H1 (cell line): ENCODE measurements around the gene UBN1. TPM values are rescaled to one million over a fixed set of nuclear protein-coding genes. Genes with fewer than 3 reads are reported as not detected.

Experiments used
- CTCF ChIA-PET: fragments of 300-600 bp; sonication (Branson Sonifier 250); formaldehyde crosslinking; loops from one replicate; lab custom pipeline; 2021; ENCODE audit not compliant: partially characterized antibody; lab: Charles Lee
- POLR2A ChIA-PET: fragments of 300-600 bp; sonication (Branson Sonifier 250); formaldehyde crosslinking; loops from one replicate; lab custom pipeline; 2021; ENCODE audit warnings: inconsistent platforms; ENCODE audit not compliant: partially characterized antibody; lab: Charles Lee
- DNase-seq, 2 experiments: peaks; one replicate each; pipeline versions ENCODE4 v3.0.0 to v3.0.0-alpha.2; 2010 to 2022; ENCODE audit warnings: low spot score in 2 of 2, low read depth in 1 of 2, mixed read lengths in 1 of 2
- FAIRE-seq: peaks from 2 replicates; lab custom pipeline; 2011; peaks lifted over from hg19 to GRCh38; lab: Jason Lieb, UNC
- H2AFZ ChIP-seq: 2 replicates; pipeline ENCODE4 v1.8.1; 2012; ENCODE audit warnings: low read length, inconsistent platforms
- H2AK5ac ChIP-seq: 2 replicates; pipeline ENCODE4 v1.6.1; 2013; ENCODE audit warnings: low read depth, low read length
- H2BK120ac ChIP-seq: replicated peaks from 2 replicates; pipeline ENCODE3; 2013; ENCODE audit warnings: low read depth, low read length, inconsistent platforms
- H2BK12ac ChIP-seq: 2 replicates; pipeline ENCODE4 v1.6.1; 2013; ENCODE audit warnings: low read depth, low read length
- H2BK15ac ChIP-seq: 2 replicates; pipeline ENCODE4 v1.6.1; 2013; ENCODE audit warnings: low read length
- H2BK20ac ChIP-seq: 2 replicates; pipeline ENCODE4 v1.6.1; 2013; ENCODE audit warnings: low read length
- H2BK5ac ChIP-seq: 2 replicates; pipeline ENCODE4 v1.6.1; 2013; ENCODE audit warnings: low read depth, low read length
- H3K14ac ChIP-seq: 2 replicates; pipeline ENCODE4 v1.6.1; 2013; ENCODE audit warnings: inconsistent platforms; ENCODE audit not compliant: insufficient read length
- H3K18ac ChIP-seq: 2 replicates; pipeline ENCODE4 v1.6.1; 2013; ENCODE audit warnings: low read length; ENCODE audit errors: extremely low read depth
- H3K23ac ChIP-seq: 2 replicates; pipeline ENCODE4 v1.6.1; 2013; ENCODE audit warnings: inconsistent platforms; ENCODE audit not compliant: insufficient read length
- H3K23me2 ChIP-seq: 2 replicates; pipeline ENCODE4 v1.6.1; 2013; ENCODE audit warnings: low read depth, low read length
- H3K27ac ChIP-seq: 2 replicates; pipeline ENCODE4 v1.6.1; 2011; ENCODE audit warnings: low read depth, low read length, inconsistent platforms
- H3K27me3 ChIP-seq, 4 experiments: replicated peaks in 1 of 4; 1 replicate in 1 of 4; 2 replicates in 3 of 4; pipeline versions ENCODE4 v1.6.1 to v1.8.1; 2011 to 2013; ENCODE audit warnings: low read length in 3 of 4, mild to moderate bottlenecking in 3 of 4, inconsistent platforms in 2 of 4, mixed read lengths in 2 of 4, moderate library complexity in 1 of 4; ENCODE audit not compliant: control insufficient read depth in 3 of 4, insufficient read depth in 3 of 4; ENCODE audit errors: extremely low read depth in 1 of 4
- H3K36me3 ChIP-seq, 4 experiments: 2 replicates each; pipeline versions ENCODE4 v1.6.1 to v1.8.1; 2011 to 2013; ENCODE audit warnings: mild to moderate bottlenecking in 4 of 4, low read length in 3 of 4, moderate library complexity in 2 of 4, control low read depth in 1 of 4, inconsistent platforms in 1 of 4; ENCODE audit not compliant: insufficient read depth in 4 of 4, control insufficient read depth in 2 of 4
- H3K4ac ChIP-seq: replicated peaks from 2 replicates; pipeline ENCODE3; 2013; ENCODE audit warnings: low read length, low read depth, mixed read lengths, inconsistent platforms; ENCODE audit not compliant: insufficient read length
- H3K4me1 ChIP-seq, 4 experiments: replicated peaks in 1 of 4; 1 replicate in 1 of 4; 2 replicates in 3 of 4; pipeline versions ENCODE4 v1.6.1 to v1.8.1; 2011 to 2013; ENCODE audit warnings: low read length in 3 of 4, inconsistent platforms in 2 of 4, mixed read lengths in 1 of 4; ENCODE audit not compliant: insufficient read depth in 4 of 4, control insufficient read depth in 3 of 4
- H3K4me2 ChIP-seq, 2 experiments: 2 replicates each; pipeline versions ENCODE4 v1.6.1 to v1.8.1; 2011 to 2013; ENCODE audit warnings: low read depth in 2 of 2, low read length in 2 of 2, control low read depth in 1 of 2, inconsistent platforms in 1 of 2, mild to moderate bottlenecking in 1 of 2; ENCODE audit not compliant: insufficient read depth in 1 of 2
- H3K4me3 ChIP-seq, 4 experiments: fragments of 200-600, 300-600 bp in 1 of 4; sonication (generic), shearing (Covaris generic), sonication (Bioruptor Twin) in 1 of 4; 2 replicates each; pipeline versions ENCODE4 v1.5.1 to v1.8.1; 2011 to 2016; ENCODE audit warnings: low read length in 4 of 4, low read depth in 3 of 4, control low read depth in 2 of 4, inconsistent platforms in 2 of 4, mild to moderate bottlenecking in 2 of 4, mixed read lengths in 1 of 4, moderate library complexity in 1 of 4; ENCODE audit not compliant: insufficient read depth in 2 of 4; ENCODE audit errors: extremely low read depth in 1 of 4
- H3K56ac ChIP-seq: replicated peaks from 2 replicates; pipeline ENCODE3; 2013; ENCODE audit warnings: low read depth, mild to moderate bottlenecking, mixed read lengths, low read length, inconsistent platforms; ENCODE audit not compliant: insufficient read length
- H3K79me1 ChIP-seq: 2 replicates; pipeline ENCODE4 v1.6.1; 2013; ENCODE audit warnings: low read depth, low read length, control low read depth
- H3K79me2 ChIP-seq, 2 experiments: 2 replicates each; pipeline versions ENCODE4 v1.6.1 to v1.8.1; 2012 to 2013; ENCODE audit warnings: low read length in 2 of 2, mild to moderate bottlenecking in 2 of 2, inconsistent platforms in 1 of 2; ENCODE audit not compliant: insufficient read depth in 2 of 2, control insufficient read depth in 1 of 2
- H3K9ac ChIP-seq, 4 experiments: replicated peaks in 1 of 4; 1 replicate in 1 of 4; 2 replicates in 3 of 4; pipeline versions ENCODE4 v1.6.1 to v1.8.1; 2011 to 2013; ENCODE audit warnings: low read depth in 3 of 4, low read length in 3 of 4, control low read depth in 2 of 4, mild to moderate bottlenecking in 2 of 4, moderate library complexity in 2 of 4, inconsistent platforms in 1 of 4; ENCODE audit errors: extremely low read depth in 1 of 4
- H3K9me3 ChIP-seq, 2 experiments: 2 replicates each; pipeline versions ENCODE4 v1.6.1 to v1.8.1; 2012 to 2013; ENCODE audit warnings: mild to moderate bottlenecking in 2 of 2, moderate library complexity in 2 of 2, control low read depth in 1 of 2, inconsistent platforms in 1 of 2, low read depth in 1 of 2, low read length in 1 of 2, mixed read lengths in 1 of 2; ENCODE audit not compliant: insufficient read depth in 2 of 2
- H4K20me1 ChIP-seq, 2 experiments: replicated peaks in 1 of 2; 2 replicates each; pipeline versions ENCODE3 to v1.8.1; 2011 to 2013; ENCODE audit warnings: inconsistent platforms in 2 of 2, low read length in 2 of 2, mild to moderate bottlenecking in 1 of 2; ENCODE audit not compliant: insufficient read depth in 2 of 2, control insufficient read depth in 1 of 2
- H4K5ac ChIP-seq: 2 replicates; pipeline ENCODE4 v1.6.1; 2013; ENCODE audit warnings: low read length, low read depth, mixed read lengths, inconsistent platforms; ENCODE audit not compliant: insufficient read length
- H4K8ac ChIP-seq: 2 replicates; pipeline ENCODE4 v1.8.0; 2013; ENCODE audit warnings: mild to moderate bottlenecking, moderate library complexity, low read length, inconsistent platforms; ENCODE audit not compliant: insufficient read depth; ENCODE audit errors: extremely low read depth
- H4K91ac ChIP-seq: replicated peaks from 2 replicates; pipeline ENCODE3; 2013; ENCODE audit warnings: low read length, mixed read lengths, inconsistent platforms; ENCODE audit not compliant: insufficient read length
- PHF8 ChIP-seq: fragments of 200-600 bp; sonication (generic); conservative IDR thresholded peaks from 2 replicates; pipeline ENCODE4 v1.7.1; 2012; ENCODE audit warnings: low read depth, mild to moderate bottlenecking, inconsistent platforms, low read length, moderate library complexity
- TAF1 ChIP-seq: IDR thresholded peaks from 2 replicates; pipeline ENCODE4 v1.6.1; 2011; ENCODE audit warnings: mild to moderate bottlenecking, low read depth, low read length
- WGBS, 2 experiments: shearing (Covaris generic) in 1 of 2; methylation state at CpG; one replicate each; pipeline versions ENCODE4 v1.1.6 to v1.1.7; 2013 to 2015; ENCODE audit warnings: low lambda C conversion rate in 2 of 2, mixed read lengths in 2 of 2, inconsistent platforms in 1 of 2, low coverage in 1 of 2, missing lambda C conversion rate in 1 of 2; ENCODE audit not compliant: insufficient replicate concordance in 2 of 2, insufficient coverage in 1 of 2, insufficient read length in 1 of 2; ENCODE audit errors: extremely low coverage in 1 of 2, missing lambda C conversion rate in 1 of 2; 5-methylcytosine and 5-hydroxymethylcytosine counted together
- polyA plus RNA-seq, 7 experiments: library from polyadenylated mRNA; depleted of rRNA in 3 of 7; stranded (reverse) in 5 of 7; unstranded in 2 of 7; fragments of >200 nt in 5 of 7; fragments of 200-250 nt in 2 of 7; gene quantifications; 1 replicate in 5 of 7; 2 replicates in 1 of 7; 4 replicates in 1 of 7; pipeline versions ENCODE4 v1.2.1 to v1.2.3, GENCODE V29; 2011 to 2013; ENCODE audit warnings: missing spikeins in 2 of 7, mixed read lengths in 2 of 7
- total RNA-seq: library from RNA; stranded (reverse); fragmentation: NEBNext Ultra II Directional; extraction: Animal tissue kit (Norgen Biotek cat#: 25700); gene quantifications from 2 replicates; pipeline ENCODE4 v1.2.1, GENCODE V29; 2021

UBN1 gene
- total and polyA plus RNA-seq, 2 of the 8 experiments (the other 6 are each of a cell fraction or from before 2014, with no cell fraction given): 16.2 to 37.0 TPM

DNA sequence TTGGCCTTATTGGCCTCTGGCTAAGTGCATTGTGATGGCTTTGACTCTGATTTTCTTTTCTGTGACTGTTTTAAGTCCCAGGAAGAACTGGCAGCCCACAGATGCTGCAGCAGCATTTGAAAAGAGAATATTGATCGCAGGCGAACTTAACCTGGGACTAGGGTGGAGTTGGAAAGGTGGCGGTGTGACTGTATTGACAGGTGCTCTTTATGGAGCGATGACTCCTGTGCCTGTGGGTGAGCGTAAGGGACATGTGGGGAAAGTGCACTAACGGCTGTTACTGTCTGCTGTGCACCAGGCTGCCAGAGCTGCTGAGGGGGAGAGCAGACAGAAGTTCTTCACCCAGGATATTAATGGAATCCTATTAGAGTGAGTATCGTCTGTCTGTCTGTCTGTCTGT, 21.3 kb downstream of the UBN1 start:
- Histone ChIP-seq H3K18ac (no peak overlapping the region), H3K4ac (no peak overlapping the region), H2AK5ac (no peak overlapping the region), H3K4me2 (no peak overlapping the region), H4K91ac (no peak overlapping the region), H3K27me3 (no peaks in the 10 kb centered on the region), H3K4me3 (no peak overlapping the region), H3K27ac (no peak overlapping the region), H3K23ac (no peak overlapping the region), H3K9me3 (no peaks in the 10 kb centered on the region), H3K36me3 (peaks cover 16 to 38% (median 31%) of the 10 kb centered on the region in 4 experiments; a peak in 7 of 8 replicates), H2AFZ (no peak overlapping the region), H3K4me1 (no peaks in the 10 kb centered on the region), H2BK12ac (no peak overlapping the region), H3K14ac (no peak overlapping the region), H3K79me1 (peaks cover 11% of the 10 kb centered on the region), H3K23me2 (no peaks in the 10 kb centered on the region), H4K8ac (no peak overlapping the region), H3K9ac (no peak overlapping the region), H4K20me1 (peaks cover 2 to 9% of the 10 kb centered on the region in 2 experiments), H2BK20ac (no peak overlapping the region), H4K5ac (no peak overlapping the region), H3K56ac (no peak overlapping the region), H2BK15ac (no peak overlapping the region), H2BK120ac (no peak overlapping the region), H3K79me2 (peaks cover 4 to 48% of the 10 kb centered on the region in 2 experiments; a peak in 3 of 4 replicates), H2BK5ac (no peak overlapping the region)
- ChIA-PET POLR2A (no interaction called here), CTCF (interaction anchor here (0.7 to 1.1 kb wide), 3 partner anchors 15 to 191 kb away, joined by 3 read pairs; no protein-coding TSS in a partner anchor)
- DNase-seq: no peak
- no peak for FAIRE-seq
- WGBS, 2 experiments: 97% methylated on average over 7 of the region's 7 CpGs; no CpG with 5 or more reads in 1 of the 2 experiments
- no peak for TF ChIP-seq PHF8
- no peak for TF ChIP-seq TAF1
